ENCODE results near the gene HES6. TPM values are rescaled to one million over a fixed set of nuclear protein-coding genes. Genes with fewer than 3 reads are reported as not detected.

Gene HES6
- total and polyA plus RNA-seq, 3 donors from 2014 or later, result 21.3 to 40.3 (median 22.0) TPM

DNA sequence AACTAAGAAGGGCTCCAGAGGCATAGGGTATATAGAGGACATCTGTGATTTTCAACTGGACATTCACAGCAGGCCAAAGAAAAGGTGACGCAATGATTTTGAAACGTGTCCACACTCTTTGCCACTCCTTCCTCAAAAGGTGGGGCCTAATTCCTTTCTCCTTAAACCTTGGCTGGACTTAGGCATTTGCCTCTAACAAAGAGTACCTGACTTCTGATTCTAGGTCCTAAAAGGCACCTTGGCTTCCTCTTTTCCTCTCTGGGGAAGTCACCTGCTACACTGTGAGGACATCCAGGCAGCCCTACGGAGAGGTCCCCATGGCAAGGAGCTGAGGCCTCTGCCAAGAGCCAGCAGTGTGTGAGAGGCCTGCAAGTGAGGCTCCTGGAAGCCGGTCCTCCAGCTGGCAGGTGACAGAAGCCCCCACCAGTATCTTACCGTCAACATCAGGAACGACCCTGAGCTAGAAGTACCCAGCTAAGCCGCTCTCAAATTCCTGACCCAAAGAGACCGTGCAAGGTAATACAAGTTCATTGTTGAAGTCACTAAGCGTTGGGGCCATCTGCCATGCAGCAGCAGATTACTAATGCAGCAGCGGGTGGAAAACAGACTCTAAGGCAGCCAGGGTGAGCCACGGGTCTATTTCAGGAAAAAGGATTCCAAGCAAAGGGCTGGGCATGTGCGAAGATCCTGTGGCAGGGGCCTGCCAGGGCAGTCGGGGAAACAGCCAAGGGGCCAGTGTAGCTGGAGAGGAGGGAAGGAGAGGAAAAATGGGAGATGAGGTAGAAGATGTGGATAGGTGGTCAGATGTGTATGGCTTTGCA lies 7.4 kb upstream of the HES6 start:
- H3K4me3 ChIP-seq, result no peak overlapping the region
- 88 to 91% methylated on average over 8 to 13 of the region's 13 CpGs for WGBS, 2 donors
- H3K4me1 ChIP-seq, result peaks cover 13% of the 10 kb centered on the region
- intact Hi-C loops (cut with DNase I; ENCODE audit: low total_unique reads), result no loop called here
- H3K27me3 ChIP-seq, result no peaks in the 10 kb centered on the region
- H3K36me3 ChIP-seq (ENCODE audit: low read depth, missing control alignments), result no peaks in the 10 kb centered on the region
- no peak overlapping the region for H3K27ac ChIP-seq
- no peak for DNase-seq
- TF ChIP-seq POLR2A (IDR thresholded peaks at IDR 0.05), result no peak
- TF ChIP-seq, protein P1, sequence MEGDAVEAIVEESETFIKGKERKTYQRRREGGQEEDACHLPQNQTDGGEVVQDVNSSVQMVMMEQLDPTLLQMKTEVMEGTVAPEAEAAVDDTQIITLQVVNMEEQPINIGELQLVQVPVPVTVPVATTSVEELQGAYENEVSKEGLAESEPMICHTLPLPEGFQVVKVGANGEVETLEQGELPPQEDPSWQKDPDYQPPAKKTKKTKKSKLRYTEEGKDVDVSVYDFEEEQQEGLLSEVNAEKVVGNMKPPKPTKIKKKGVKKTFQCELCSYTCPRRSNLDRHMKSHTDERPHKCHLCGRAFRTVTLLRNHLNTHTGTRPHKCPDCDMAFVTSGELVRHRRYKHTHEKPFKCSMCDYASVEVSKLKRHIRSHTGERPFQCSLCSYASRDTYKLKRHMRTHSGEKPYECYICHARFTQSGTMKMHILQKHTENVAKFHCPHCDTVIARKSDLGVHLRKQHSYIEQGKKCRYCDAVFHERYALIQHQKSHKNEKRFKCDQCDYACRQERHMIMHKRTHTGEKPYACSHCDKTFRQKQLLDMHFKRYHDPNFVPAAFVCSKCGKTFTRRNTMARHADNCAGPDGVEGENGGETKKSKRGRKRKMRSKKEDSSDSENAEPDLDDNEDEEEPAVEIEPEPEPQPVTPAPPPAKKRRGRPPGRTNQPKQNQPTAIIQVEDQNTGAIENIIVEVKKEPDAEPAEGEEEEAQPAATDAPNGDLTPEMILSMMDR (IDR thresholded peaks at IDR 0.05), result no peak
- no peaks in the 10 kb centered on the region for H3K9me3 ChIP-seq

DNA sequence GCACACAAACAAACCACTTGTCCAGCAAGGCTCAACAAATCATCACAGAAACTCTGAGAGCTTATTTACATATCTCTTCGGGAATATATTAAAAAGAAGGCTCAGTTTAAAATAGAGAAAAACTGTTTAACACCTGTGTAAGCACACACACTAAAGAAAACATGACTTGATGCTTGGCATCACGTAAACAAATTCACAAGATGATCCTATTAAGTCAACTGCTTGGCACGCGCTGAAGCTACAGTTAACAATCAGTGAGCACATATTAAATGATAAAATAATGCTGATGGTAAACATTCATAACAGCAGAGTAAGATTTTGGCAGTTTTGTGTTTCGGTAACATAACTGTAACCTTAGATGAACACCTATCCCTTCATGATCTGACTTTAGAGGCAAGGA lies 4.3 kb upstream of the HES6 start:
- WGBS, 2 donors, result 82 to 94% methylated on average over 5 of the region's 5 CpGs

DNA sequence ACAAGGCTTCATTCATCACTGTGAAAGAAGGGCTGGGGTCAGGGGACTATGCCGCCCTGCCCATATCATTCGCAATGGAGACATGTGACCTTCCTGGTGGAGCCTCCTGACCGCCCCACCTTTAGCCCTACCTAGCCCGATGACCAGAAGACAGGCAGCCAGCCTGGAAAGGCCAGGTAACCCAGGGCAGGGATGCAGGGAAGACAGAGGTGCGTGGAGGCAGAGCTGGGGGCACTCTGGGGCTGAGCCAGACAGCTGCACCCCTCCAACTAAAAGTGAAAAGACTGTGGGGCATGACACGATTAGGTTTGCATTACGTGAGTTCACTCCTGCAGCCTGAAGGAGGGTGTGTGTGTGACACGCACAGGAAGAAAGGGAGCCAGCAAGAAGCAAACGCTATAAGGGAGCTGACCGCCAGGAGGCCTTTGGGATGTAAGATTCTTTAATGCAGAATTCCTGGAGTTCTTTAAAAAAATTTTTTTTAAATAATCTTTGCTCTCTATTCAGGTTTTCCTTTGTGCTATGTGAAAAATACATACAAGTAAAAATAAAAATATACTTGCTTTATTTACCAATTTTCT lies 3.7 kb upstream of the HES6 start:
- DNase-seq, result no peak
- Histone ChIP-seq H3K36me3 (ENCODE audit: low read depth, missing control alignments) (no peaks in the 10 kb centered on the region), H3K9me3 (no peaks in the 10 kb centered on the region), H3K27ac (no peak overlapping the region), H3K4me1 (peaks cover 25% of the 10 kb centered on the region), H3K27me3 (no peaks in the 10 kb centered on the region), H3K4me3 (no peak overlapping the region)
- 84 to 85% methylated on average over 10 of the region's 10 CpGs for WGBS, 2 donors
- no peak for TF ChIP-seq POLR2A (IDR thresholded peaks at IDR 0.05)
- TF ChIP-seq, protein P1 (IDR thresholded peaks at IDR 0.05), result no peak
- intact Hi-C loops (cut with DNase I; ENCODE audit: low total_unique reads), result no loop called here

More for the DNA sequence above, 4.3 kb upstream of the HES6 start:
- H3K27me3 ChIP-seq, result no peaks in the 10 kb centered on the region
- DNase-seq, result no peak
- no peaks in the 10 kb centered on the region for H3K9me3 ChIP-seq
- intact Hi-C loops (cut with DNase I; ENCODE audit: low total_unique reads), result no loop called here
- TF ChIP-seq, protein P1 (IDR thresholded peaks at IDR 0.05), result no peak
- no peak for TF ChIP-seq POLR2A (IDR thresholded peaks at IDR 0.05)
- H3K4me1 ChIP-seq, result peaks cover 25% of the 10 kb centered on the region
- H3K27ac ChIP-seq, result no peak overlapping the region
- no peak overlapping the region for H3K4me3 ChIP-seq
- no peaks in the 10 kb centered on the region for H3K36me3 ChIP-seq (ENCODE audit: low read depth, missing control alignments)

DNA sequence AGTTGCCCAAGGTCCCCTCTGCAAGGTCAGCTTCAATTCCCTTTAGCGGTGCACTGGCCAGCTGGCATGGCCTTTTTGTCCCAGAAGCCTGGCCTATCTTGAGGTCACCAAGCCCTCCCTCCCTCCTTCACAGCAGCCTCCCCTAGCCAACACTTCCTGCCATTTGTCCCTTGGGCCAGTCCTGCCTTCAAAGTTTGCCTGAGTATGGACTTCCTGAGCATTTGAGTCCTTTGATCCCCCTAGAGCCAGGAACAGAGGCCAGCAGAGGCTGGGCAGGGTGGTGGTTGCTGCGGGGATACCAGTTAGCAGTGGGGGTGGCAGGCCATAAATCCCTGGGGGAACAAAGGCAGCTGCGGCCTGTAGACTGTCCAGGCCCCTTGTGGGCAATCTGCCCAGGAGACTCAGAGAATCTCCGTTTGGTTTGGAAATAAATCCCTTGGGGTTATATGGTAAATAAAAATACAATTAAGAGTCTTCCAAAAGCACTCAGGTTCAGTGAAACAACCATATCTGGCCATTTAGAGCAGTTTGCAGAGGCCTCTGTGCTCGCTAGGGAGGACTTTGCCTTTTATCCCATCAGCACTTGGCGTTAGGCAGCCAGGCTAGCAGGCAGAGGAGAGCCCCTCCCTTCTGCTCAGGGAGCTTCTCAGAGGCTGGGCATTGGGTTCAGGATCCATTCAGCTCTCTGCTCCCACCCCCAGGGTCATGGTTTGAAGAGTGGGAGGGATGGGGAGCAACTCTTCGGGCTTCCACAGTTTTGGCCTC lies 3.1 kb upstream of the HES6 start:
- DNase-seq, result no peak
- peaks cover 25% of the 10 kb centered on the region for H3K4me1 ChIP-seq
- WGBS, 2 donors, result 42 to 50% methylated on average over 7 of the region's 7 CpGs
- no peaks in the 10 kb centered on the region for H3K9me3 ChIP-seq
- H3K27ac ChIP-seq, result no peak overlapping the region
- no peaks in the 10 kb centered on the region for H3K27me3 ChIP-seq
- no peak overlapping the region for H3K4me3 ChIP-seq
- intact Hi-C loops (cut with DNase I; ENCODE audit: low total_unique reads), result no loop called here
- TF ChIP-seq, protein P1 (IDR thresholded peaks at IDR 0.05), result no peak
- TF ChIP-seq POLR2A (IDR thresholded peaks at IDR 0.05), result no peak
- no peaks in the 10 kb centered on the region for H3K36me3 ChIP-seq (ENCODE audit: low read depth, missing control alignments)

Measured in testis (tissue), 3 donors.